ENCODE measurements around the gene TELO2.

The TELO2 gene

DNA sequence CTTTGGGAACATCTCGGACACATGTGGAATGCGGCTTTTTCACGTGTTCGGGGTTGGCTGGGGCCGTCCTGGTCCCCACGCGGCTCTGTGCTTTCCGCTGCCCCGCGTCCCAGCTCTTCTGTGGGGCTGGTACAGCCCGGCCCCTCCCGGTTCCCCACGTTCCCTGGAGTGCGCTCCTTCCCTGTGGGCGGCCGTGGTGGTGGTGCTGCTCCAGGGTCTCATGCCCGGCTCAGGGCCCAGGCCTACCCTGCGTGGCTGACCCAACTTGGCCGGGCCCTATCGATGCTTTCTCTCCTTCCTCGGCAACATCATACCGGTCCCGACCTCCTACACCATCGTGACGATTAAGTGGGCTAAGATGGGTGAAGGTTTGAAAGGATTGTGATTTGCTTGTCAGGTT, 3.3 kb downstream of the TELO2 start:
- TF ChIP-seq, protein P1, sequence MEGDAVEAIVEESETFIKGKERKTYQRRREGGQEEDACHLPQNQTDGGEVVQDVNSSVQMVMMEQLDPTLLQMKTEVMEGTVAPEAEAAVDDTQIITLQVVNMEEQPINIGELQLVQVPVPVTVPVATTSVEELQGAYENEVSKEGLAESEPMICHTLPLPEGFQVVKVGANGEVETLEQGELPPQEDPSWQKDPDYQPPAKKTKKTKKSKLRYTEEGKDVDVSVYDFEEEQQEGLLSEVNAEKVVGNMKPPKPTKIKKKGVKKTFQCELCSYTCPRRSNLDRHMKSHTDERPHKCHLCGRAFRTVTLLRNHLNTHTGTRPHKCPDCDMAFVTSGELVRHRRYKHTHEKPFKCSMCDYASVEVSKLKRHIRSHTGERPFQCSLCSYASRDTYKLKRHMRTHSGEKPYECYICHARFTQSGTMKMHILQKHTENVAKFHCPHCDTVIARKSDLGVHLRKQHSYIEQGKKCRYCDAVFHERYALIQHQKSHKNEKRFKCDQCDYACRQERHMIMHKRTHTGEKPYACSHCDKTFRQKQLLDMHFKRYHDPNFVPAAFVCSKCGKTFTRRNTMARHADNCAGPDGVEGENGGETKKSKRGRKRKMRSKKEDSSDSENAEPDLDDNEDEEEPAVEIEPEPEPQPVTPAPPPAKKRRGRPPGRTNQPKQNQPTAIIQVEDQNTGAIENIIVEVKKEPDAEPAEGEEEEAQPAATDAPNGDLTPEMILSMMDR (IDR thresholded peaks at IDR 0.05; ENCODE audit: low read depth, low read length) = no peak
- no peak for DNase-seq (ENCODE audit: extremely low read depth, low read depth)

DNA sequence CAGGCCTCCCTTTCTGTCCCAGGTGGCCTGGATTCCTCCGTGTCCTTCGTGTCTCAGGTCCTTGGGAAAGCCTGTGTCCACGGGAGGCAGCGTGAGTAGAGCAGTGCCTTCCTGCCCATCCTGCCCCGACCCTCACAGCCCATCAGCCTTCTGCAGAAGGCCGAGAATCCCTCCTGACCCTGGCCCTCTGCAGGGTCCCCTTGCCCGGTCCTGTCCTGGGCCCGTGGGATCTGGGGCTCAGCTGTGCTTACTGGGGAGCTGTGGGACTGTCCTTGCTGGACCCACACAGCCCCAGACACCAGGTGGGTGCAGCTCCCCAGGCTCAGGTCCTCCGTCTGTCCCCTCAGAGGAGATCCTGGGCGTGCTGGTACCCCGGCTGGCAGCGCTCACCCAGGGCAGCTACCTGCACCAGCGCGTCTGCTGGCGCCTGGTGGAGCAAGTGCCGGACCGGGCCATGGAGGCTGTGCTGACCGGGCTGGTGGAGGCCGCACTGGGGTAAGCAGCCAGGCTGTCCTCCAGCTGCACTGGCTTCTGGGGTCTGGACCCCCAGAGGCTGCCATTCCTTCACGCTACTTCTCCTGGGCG, 3.9 kb downstream of the TELO2 start:
- TF ChIP-seq, protein P1 (IDR thresholded peaks at IDR 0.05; ENCODE audit: low read depth, low read length) = no peak
- no peak for DNase-seq (ENCODE audit: extremely low read depth, low read depth)

DNA sequence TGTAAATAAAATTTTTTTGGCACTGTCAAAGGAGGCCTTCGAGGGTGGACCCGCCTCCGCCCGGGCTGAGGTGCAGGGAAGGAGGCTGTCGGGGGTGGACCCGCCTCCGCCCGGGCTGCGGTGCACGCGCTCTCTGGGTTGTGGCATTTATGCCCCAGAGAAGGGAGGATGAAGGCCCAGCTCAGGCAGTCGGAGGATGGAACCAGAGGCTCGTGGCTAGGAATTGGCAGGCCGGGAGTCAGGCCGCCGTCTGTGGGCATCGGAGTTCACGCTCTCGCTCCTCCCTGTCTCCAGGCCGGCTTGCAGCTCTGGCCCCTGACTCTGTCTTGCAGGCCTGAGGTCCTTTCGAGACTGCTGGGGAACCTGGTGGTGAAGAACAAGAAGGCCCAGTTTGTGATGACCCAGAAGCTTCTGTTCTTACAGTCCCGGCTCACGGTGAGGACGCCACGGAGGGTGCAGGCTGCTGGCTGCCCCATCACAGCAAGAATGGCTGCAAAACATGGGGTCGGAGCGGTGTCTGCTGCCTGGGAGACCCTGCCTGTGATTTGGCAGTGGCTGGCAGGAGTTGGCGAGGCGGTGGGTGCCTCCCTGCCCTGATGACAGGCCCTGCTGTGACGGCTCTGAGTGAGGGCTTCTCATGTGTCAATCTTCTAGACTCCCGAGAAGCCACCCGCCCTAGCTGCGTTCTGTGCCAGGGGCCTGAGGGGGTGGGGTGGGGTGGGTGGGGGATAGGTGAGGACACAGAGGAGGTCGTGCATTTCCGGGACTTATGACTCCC, 5.9 kb downstream of the TELO2 start:
- no peak for DNase-seq (ENCODE audit: extremely low read depth, low read depth)
- TF ChIP-seq, protein P1 (IDR thresholded peaks at IDR 0.05; ENCODE audit: low read depth, low read length) = no peak

DNA sequence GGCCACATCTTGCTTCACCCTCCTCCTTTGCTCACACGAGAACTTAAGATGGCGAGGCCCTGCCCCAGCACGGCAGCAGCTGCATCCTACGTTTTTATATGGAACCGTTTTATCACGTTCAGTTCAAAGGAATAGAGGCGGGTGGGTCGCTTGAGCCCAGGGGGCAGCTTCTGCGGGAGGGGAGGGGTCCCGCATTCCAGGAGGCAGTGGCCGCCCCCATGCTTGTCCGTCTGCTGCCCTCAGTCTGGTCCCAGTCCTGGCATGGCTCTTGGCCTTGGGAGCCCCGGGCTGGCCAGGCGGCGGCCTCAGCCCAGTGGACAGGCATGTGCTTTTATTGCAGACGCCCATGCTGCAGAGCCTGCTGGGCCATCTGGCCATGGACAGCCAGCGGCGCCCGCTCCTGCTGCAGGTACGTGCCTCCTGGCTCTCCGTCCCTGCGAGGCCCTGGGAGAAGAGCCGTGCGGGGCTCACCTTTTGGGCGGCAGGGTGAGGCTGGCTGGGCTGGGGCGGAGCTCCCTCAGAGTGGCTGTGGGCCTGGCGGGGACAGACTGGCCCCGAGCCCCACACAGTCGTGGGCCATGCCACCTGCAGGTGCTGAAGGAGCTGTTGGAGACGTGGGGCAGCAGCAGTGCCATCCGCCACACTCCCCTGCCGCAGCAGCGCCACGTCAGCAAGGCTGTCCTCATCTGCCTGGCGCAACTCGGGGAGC, 6.8 kb downstream of the TELO2 start:
- DNase-seq (ENCODE audit: extremely low read depth, low read depth) = no peak
- TF ChIP-seq, protein P1 (IDR thresholded peaks at IDR 0.05; ENCODE audit: low read depth, low read length) = no peak

DNA sequence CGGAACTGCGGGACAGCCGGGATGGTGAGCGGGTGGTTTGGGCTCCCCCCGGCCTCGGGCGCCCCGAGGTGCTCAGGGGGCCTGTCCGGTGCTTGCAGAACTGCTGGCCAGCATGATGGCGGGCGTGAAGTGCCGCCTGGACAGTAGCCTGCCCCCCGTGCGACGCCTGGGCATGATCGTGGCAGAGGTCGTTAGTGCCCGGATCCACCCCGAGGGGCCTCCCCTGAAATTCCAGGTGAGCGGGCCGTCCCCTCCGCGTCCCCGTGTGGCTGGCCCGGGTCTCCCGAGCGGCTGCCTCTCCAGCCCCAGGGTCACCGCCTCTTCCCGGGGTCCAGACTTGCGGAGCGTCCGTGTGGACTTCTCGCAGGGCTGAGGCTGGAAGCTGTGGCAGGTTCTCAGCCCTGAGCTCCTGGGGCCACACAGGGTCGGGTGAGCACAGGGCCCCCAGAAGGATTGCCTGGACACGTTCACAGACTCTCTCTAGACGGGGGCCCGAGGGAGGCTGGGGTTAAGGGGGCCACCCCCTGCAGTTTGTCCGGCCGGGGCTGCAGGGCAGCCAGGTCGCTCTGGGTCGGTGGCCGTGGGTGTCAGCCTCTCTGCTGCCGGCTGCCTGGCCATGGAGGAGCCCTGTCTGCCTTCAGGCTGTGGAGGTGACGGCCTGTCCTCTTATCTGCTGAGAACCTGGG, 7.4 kb downstream of the TELO2 start:
- TF ChIP-seq, protein P1 (IDR thresholded peaks at IDR 0.05; ENCODE audit: low read depth, low read length) = no peak
- no peak for DNase-seq (ENCODE audit: extremely low read depth, low read depth)

DNA sequence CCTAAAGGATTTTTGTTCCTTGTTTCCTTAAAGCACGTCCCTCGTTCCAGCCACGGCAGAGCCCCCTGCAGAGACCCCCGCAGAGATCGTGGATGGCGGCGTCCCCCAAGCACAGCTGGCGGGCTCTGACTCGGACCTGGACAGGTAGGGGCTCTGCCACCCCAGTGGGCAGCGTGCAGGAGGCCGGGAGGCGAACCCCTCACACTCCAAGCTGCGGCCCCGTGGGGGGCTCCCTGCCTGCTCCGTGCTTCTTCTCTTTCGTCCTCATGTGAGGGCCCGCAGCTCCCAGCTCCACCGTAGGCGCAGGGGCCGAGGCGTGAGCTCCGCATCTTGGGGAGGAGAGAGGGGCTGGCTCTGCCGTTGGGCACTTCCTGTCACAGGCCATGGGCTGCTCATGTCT, 8.5 kb downstream of the TELO2 start:
- no peak for DNase-seq (ENCODE audit: extremely low read depth, low read depth)
- TF ChIP-seq, protein P1 (IDR thresholded peaks at IDR 0.05; ENCODE audit: low read depth, low read length) = no peak

All from AG09319 (cell line).